Mesendoderm (in vitro differentiated cells): Measurements from ENCODE around the gene ARHGAP45.

ENCODE experiments used
- DNase-seq: peaks from one replicate; pipeline ENCODE4 v3.0.0; 2013
- H2AK5ac ChIP-seq: 2 replicates; pipeline ENCODE4 v1.6.1; 2013; ENCODE audit warnings: low read length, inconsistent platforms
- H2BK120ac ChIP-seq: 2 replicates; pipeline ENCODE4 v1.6.1; 2013; ENCODE audit warnings: low read depth, mild to moderate bottlenecking, low read length, moderate library complexity, mixed read lengths
- H2BK15ac ChIP-seq: replicated peaks from 2 replicates; pipeline ENCODE4 v1.6.1; 2013; ENCODE audit warnings: low read depth, mild to moderate bottlenecking, moderate library complexity
- H2BK5ac ChIP-seq: 2 replicates; pipeline ENCODE4 v1.6.1; 2013; ENCODE audit warnings: low read length, inconsistent platforms
- H3K18ac ChIP-seq: 2 replicates; pipeline ENCODE4 v1.6.1; 2013; ENCODE audit warnings: mild to moderate bottlenecking, low read length, mixed read lengths
- H3K23ac ChIP-seq: one replicate; pipeline ENCODE4 v1.6.1; 2013; ENCODE audit warnings: low read length
- H3K27ac ChIP-seq: 2 replicates; pipeline ENCODE4 v1.5.1; 2013; ENCODE audit warnings: low read depth, mild to moderate bottlenecking, inconsistent platforms, low read length, moderate library complexity
- H3K27me3 ChIP-seq: 2 replicates; pipeline ENCODE4 v1.6.1; 2013; ENCODE audit warnings: low read length, control low read depth, mild to moderate bottlenecking, inconsistent platforms; ENCODE audit not compliant: insufficient read depth, poor library complexity
- H3K36me3 ChIP-seq: 2 replicates; pipeline ENCODE4 v1.6.1; 2013; ENCODE audit warnings: low read length, inconsistent platforms; ENCODE audit not compliant: control insufficient read depth, insufficient read depth
- H3K4ac ChIP-seq: one replicate; pipeline ENCODE4 v1.6.1; 2013; ENCODE audit warnings: low read depth, mild to moderate bottlenecking, low read length, moderate library complexity
- H3K4me1 ChIP-seq: 2 replicates; pipeline ENCODE4 v1.6.1; 2013; ENCODE audit warnings: low read depth, low read length, inconsistent platforms; ENCODE audit not compliant: control insufficient read depth
- H3K4me2 ChIP-seq: 2 replicates; pipeline ENCODE4 v1.6.1; 2013; ENCODE audit warnings: low read length
- H3K4me3 ChIP-seq: 2 replicates; pipeline ENCODE4 v1.5.1; 2013; ENCODE audit warnings: mild to moderate bottlenecking, low read length
- H3K56ac ChIP-seq: one replicate; pipeline ENCODE4 v1.6.1; 2013; ENCODE audit warnings: low read length
- H3K79me1 ChIP-seq: 2 replicates; pipeline ENCODE4 v1.6.1; 2013; ENCODE audit warnings: low read length, inconsistent platforms
- H3K79me2 ChIP-seq: 2 replicates; pipeline ENCODE4 v1.6.1; 2013; ENCODE audit warnings: mild to moderate bottlenecking, low read length; ENCODE audit not compliant: control insufficient read depth, insufficient read depth
- H3K9ac ChIP-seq: 2 replicates; pipeline ENCODE4 v1.6.1; 2013; ENCODE audit warnings: low read length, inconsistent platforms
- H4K5ac ChIP-seq: one replicate; pipeline ENCODE4 v1.6.1; 2013; ENCODE audit warnings: low read length
- H4K8ac ChIP-seq: one replicate; pipeline ENCODE4 v1.6.1; 2013; ENCODE audit warnings: low read depth, mild to moderate bottlenecking, control low read depth, low read length, moderate library complexity
- WGBS: extraction: QIAGEN DNeasy Blood & Tissue Kit; methylation state at CpG from one replicate; pipeline ENCODE4 v1.1.7; 2013; ENCODE audit warnings: low lambda C conversion rate, missing lambda C conversion rate; ENCODE audit not compliant: insufficient coverage; ENCODE audit errors: extremely low coverage; 5-methylcytosine and 5-hydroxymethylcytosine counted together

ARHGAP45 gene

DNA sequence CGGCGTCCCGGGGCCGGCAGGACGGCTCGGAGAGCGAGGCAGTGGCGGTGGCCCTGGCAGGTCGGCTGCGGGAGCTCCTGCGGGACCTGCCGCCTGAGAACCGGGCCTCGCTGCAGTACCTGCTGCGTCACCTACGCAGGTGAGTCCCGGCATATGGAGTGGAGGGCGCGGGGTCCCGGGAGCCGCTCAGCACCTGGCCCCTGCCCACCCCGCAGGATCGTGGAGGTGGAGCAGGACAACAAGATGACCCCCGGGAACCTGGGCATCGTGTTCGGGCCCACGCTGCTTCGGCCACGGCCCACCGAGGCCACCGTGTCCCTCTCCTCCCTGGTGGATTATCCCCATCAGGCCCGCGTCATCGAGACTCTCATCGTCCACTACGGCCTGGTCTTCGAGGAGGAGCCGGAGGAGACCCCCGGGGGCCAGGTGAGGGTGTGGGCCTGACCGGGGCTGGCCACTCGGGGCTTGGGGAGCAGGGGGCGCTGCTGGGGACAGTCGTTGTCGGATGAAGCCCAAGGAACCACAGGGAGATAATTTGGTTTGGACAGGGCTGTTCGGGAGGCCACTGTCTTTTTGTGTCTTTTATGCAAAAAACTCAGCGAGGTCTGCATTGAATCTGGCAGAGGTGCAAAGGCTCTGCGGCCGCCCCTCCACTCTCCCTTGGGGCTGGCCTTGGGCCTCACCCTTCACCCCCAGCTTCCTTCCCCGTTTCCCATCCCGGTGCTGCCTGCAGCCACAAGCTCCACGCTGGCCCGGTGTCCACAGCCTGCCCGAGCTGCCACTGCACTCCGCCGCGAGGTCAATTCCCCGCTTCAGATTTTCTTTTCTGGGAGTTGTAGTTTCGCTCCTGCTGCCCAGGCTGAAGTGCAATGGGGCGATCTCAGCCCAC lies 16.2 kb downstream of the ARHGAP45 start:
- Histone ChIP-seq H3K27ac (no peak overlapping the region), H3K9ac (no peak overlapping the region), H3K79me2 (no peaks in the 10 kb centered on the region), H3K4me3 (no peak overlapping the region), H4K8ac (no peak overlapping the region), H3K79me1 (no peaks in the 10 kb centered on the region), H3K23ac (no peak overlapping the region), H3K4me2 (no peak overlapping the region), H2BK5ac (no peak overlapping the region), H2BK15ac (no peak overlapping the region), H3K4ac (no peak overlapping the region), H2BK120ac (no peak overlapping the region), H3K4me1 (no peaks in the 10 kb centered on the region), H3K56ac (no peak overlapping the region), H2AK5ac (no peak overlapping the region), H4K5ac (no peak overlapping the region), H3K18ac (no peak overlapping the region), H3K27me3 (no peaks in the 10 kb centered on the region), H3K36me3 (peaks cover 3% of the 10 kb centered on the region)
- WGBS = no CpG with 5 or more reads among the region's 59 CpGs
- no peak for DNase-seq

DNA sequence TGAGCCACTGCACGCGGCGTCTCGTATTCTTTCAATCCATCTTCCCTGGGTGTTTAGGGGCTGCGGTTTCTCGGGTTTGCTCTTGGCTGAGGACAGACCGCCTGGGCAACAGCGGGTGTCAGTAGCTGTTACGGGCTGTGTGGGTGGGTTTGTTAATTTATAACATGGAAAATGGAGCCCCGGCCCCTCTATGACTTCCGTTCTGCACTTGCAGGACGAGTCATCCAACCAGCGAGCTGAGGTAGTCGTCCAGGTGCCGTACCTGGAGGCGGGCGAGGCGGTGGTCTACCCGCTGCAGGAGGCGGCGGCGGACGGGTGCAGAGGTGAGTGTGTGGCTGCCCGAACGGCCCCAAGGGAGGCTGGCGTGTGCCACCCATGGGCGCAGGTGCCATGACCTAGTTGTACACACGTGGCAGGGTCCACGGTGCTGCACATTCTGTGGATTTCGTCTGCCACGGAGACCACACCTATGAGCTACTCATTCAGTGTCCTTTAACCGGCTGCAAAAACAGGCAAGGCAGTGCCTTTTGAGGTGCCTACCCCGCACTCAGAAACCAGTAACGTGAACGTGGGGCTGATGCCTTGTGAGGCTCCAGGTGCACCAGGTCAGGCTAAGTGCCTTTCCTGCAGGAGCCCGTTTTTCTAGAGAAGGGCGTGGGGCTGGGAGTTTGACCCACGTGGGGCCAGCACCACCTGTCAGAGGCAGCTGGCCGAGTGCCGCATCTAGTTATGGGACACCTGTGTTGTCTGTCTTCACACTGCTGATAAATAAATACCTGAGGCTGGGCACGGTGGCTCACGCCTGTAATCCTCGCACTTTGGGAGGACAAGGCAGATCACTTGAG lies 17.3 kb downstream of the ARHGAP45 start:
- Histone ChIP-seq H3K23ac (no peak overlapping the region), H2BK5ac (no peak overlapping the region), H3K79me2 (no peaks in the 10 kb centered on the region), H3K4ac (no peak overlapping the region), H4K5ac (no peak overlapping the region), H3K18ac (no peak overlapping the region), H3K27me3 (no peaks in the 10 kb centered on the region), H3K4me3 (no peak overlapping the region), H3K4me1 (no peaks in the 10 kb centered on the region), H3K4me2 (no peak overlapping the region), H2BK15ac (no peak overlapping the region), H4K8ac (no peak overlapping the region), H2AK5ac (no peak overlapping the region), H3K9ac (no peak overlapping the region), H3K79me1 (no peaks in the 10 kb centered on the region), H3K27ac (no peak overlapping the region), H2BK120ac (no peak overlapping the region), H3K36me3 (peaks cover 3% of the 10 kb centered on the region), H3K56ac (no peak overlapping the region)
- no CpG with 5 or more reads among the region's 43 CpGs for WGBS
- DNase-seq = no peak

DNA sequence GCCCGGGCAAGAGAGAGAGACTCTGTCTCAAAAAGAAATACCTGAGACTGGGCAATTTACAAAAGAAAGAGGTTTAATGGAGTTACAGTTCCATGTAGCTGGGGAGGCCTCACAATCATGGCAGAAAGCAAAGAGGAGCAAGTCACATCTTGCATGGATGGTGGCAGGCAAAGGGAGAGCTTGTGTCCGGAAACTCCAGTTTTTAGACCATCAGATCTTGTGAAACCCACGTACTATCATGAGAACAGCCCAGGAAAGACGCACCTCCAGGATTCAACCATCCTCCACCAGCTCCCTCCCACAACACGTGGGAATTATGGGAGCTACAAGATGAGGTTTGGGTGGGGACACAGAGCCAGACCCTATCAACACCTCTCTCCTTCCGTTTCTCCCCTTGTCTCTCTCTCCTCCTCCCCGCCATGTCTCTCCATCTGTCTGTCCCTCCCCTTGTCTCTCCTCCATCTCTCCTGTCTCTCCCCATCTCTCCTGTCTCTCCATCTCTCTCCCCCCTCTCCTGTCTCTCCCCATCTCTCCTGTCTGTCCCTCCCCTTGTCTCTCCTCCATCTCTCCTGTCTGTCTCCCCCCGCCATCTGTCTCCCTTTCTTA lies 18.2 kb downstream of the ARHGAP45 start:
- Histone ChIP-seq H3K4ac (no peak overlapping the region), H4K8ac (no peak overlapping the region), H2BK15ac (no peak overlapping the region), H3K23ac (no peak overlapping the region), H4K5ac (no peak overlapping the region), H3K18ac (no peak overlapping the region), H3K79me2 (no peaks in the 10 kb centered on the region), H3K9ac (no peak overlapping the region), H3K56ac (no peak overlapping the region), H3K36me3 (peaks cover 3% of the 10 kb centered on the region), H3K79me1 (no peaks in the 10 kb centered on the region), H3K4me2 (no peak overlapping the region), H2AK5ac (no peak overlapping the region), H3K4me3 (no peak overlapping the region), H2BK120ac (no peak overlapping the region), H2BK5ac (no peak overlapping the region), H3K4me1 (no peaks in the 10 kb centered on the region), H3K27ac (no peak overlapping the region), H3K27me3 (no peaks in the 10 kb centered on the region)
- no peak for DNase-seq
- WGBS = no CpG with 5 or more reads among the region's 8 CpGs

DNA sequence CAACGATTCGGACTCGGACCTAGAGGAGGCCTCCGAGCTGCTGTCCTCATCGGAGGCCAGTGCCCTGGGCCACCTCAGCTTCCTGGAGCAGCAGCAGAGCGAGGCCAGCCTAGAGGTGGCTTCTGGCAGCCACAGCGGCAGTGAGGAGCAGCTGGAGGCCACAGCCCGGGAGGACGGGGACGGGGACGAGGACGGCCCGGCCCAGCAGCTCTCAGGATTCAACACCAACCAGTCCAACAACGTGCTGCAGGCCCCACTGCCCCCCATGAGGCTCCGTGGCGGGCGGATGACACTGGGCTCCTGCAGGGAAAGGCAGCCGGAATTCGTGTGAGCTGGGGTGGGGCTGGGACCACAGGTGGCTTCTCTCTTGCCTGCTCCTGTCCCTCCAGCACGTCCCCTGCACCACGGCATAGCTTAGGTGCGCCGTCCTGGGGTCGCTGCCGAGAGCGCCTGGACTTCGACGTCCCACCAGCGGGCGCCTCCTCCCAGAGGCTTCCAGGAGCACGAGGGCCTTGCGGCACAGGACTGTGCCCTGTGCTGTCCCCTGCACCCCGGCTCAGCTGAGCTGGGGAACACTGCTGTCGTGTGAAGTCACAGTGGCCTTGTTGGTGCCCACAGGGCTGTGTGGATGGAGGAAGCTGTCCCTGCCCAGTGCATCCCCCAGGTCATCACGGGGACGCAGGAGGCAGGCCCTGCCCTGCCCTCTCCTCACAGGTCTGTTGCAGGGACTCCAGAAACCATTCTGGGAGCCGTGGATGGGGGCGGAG lies 18.9 kb downstream of the ARHGAP45 start:
- peaks cover 3% of the 10 kb centered on the region for H3K36me3 ChIP-seq
- no CpG with 5 or more reads among the region's 38 CpGs for WGBS
- H3K18ac ChIP-seq = no peak overlapping the region
- H2BK120ac ChIP-seq = no peak overlapping the region
- H3K4me3 ChIP-seq = no peak overlapping the region
- no peak overlapping the region for H2BK5ac ChIP-seq
- no peak overlapping the region for H2AK5ac ChIP-seq
- no peak overlapping the region for H3K9ac ChIP-seq
- H3K56ac ChIP-seq = no peak overlapping the region
- no peak overlapping the region for H2BK15ac ChIP-seq
- no peaks in the 10 kb centered on the region for H3K4me1 ChIP-seq
- no peak overlapping the region for H3K4me2 ChIP-seq
- H3K23ac ChIP-seq = no peak overlapping the region
- no peak for DNase-seq
- no peaks in the 10 kb centered on the region for H3K79me1 ChIP-seq
- H3K27me3 ChIP-seq = no peaks in the 10 kb centered on the region
- H4K5ac ChIP-seq = no peak overlapping the region
- no peak overlapping the region for H3K27ac ChIP-seq
- no peak overlapping the region for H4K8ac ChIP-seq
- H3K4ac ChIP-seq = no peak overlapping the region
- H3K79me2 ChIP-seq = no peaks in the 10 kb centered on the region

DNA sequence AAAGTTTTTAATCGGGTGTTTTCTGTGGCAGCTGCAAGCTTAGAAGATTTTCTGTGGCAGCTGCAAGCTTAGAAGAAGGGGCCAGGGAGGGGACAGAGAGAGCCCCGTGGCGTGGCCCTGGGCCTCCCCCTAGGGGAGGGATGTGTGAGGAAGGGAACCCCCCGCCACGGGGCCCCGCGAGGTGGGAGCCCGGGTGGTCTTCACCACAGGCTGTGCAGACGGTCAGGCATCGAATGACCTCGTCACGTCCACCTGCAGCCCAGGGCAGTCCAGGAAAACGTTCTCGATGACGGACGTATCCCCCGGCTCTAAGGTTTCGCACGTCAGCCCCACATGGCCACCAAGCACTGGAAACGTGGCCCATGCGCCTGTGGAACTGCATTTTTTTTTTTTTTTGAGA lies 19.6 kb downstream of the ARHGAP45 start:
- Histone ChIP-seq H3K27me3 (no peaks in the 10 kb centered on the region), H3K4me2 (no peak overlapping the region), H3K79me2 (no peaks in the 10 kb centered on the region), H3K27ac (no peak overlapping the region), H3K36me3 (peaks cover 3% of the 10 kb centered on the region), H4K8ac (no peak overlapping the region), H2BK120ac (no peak overlapping the region), H4K5ac (no peak overlapping the region), H3K18ac (no peak overlapping the region), H2BK5ac (no peak overlapping the region), H3K56ac (no peak overlapping the region), H2AK5ac (no peak overlapping the region), H2BK15ac (no peak overlapping the region), H3K4me1 (no peaks in the 10 kb centered on the region), H3K23ac (no peak overlapping the region), H3K9ac (no peak overlapping the region), H3K4me3 (no peak overlapping the region), H3K4ac (no peak overlapping the region), H3K79me1 (no peaks in the 10 kb centered on the region)
- no peak for DNase-seq
- WGBS = no CpG with 5 or more reads among the region's 21 CpGs
